Neural cell (in vitro differentiated cells): ENCODE measurements around the gene SFN.

Experiments used
- CTCF ChIP-seq: fragments of 450-650 bp; IDR thresholded peaks from 2 replicates; pipeline ENCODE4 v1.5.1; 2014; ENCODE audit warnings: antibody characterized with exemption, mild to moderate bottlenecking, moderate library complexity; ENCODE audit not compliant: poor library complexity, severe bottlenecking
- EP300 ChIP-seq: fragments of 450-650 bp; conservative IDR thresholded peaks from 2 replicates; pipeline ENCODE4 v1.6.1; 2014; ENCODE audit warnings: antibody characterized with exemption, mild to moderate bottlenecking, moderate library complexity; ENCODE audit not compliant: poor library complexity, severe bottlenecking
- EZH2 ChIP-seq: fragments of 200-600, 300-800 bp; shearing (Covaris generic), sonication (generic); IDR thresholded peaks from 2 replicates; pipeline ENCODE4 v1.6.1; 2014; ENCODE audit warnings: antibody characterized with exemption, low read length, borderline replicate concordance, mild to moderate bottlenecking; ENCODE audit not compliant: insufficient read depth, poor library complexity, severe bottlenecking
- MXI1 ChIP-seq: fragments of 450-650 bp; conservative IDR thresholded peaks from 2 replicates; pipeline ENCODE4 v1.6.1; 2014; ENCODE audit warnings: antibody characterized with exemption, mild to moderate bottlenecking; ENCODE audit not compliant: poor library complexity, severe bottlenecking
- POLR2AphosphoS5 ChIP-seq: IDR thresholded peaks from 2 replicates; pipeline ENCODE4 v1.6.1; 2012
- RAD21 ChIP-seq: fragments of 450-650 bp; conservative IDR thresholded peaks from 2 replicates; pipeline ENCODE4 v1.6.1; 2014; ENCODE audit warnings: antibody characterized with exemption, mild to moderate bottlenecking, moderate library complexity
- REST ChIP-seq: IDR thresholded peaks from 2 replicates; pipeline ENCODE4 v1.6.1; 2012; ENCODE audit warnings: borderline replicate concordance
- SMC3 ChIP-seq: fragments of 450-650 bp; conservative IDR thresholded peaks from 2 replicates; pipeline ENCODE4 v1.6.1; 2014; ENCODE audit warnings: antibody characterized with exemption, mild to moderate bottlenecking, moderate library complexity; ENCODE audit not compliant: poor library complexity
- TAF1 ChIP-seq: IDR thresholded peaks from 2 replicates; pipeline ENCODE4 v1.6.1; 2012; ENCODE audit warnings: low read depth

GRCh38 chr1:26839339-26839722, 23.6 kb upstream of the SFN start:
- TF ChIP-seq CTCF, result no peak
- no peak for TF ChIP-seq SMC3
- no peak for TF ChIP-seq TAF1
- no peak for TF ChIP-seq REST
- TF ChIP-seq RAD21, result no peak
- TF ChIP-seq POLR2AphosphoS5, result no peak
- TF ChIP-seq EP300, result no peak
- no peak for TF ChIP-seq EZH2
- TF ChIP-seq MXI1, result no peak
